Head of caudate nucleus (tissue), 42 donors: Measurements from ENCODE around the gene URI1.

Source experiments
- DNase-seq, 42 donors: peaks; one replicate each; pipeline versions ENCODE4 v3.0.0 to v3.0.0-alpha.2; 2020 to 2021; ENCODE audit warnings: mixed read lengths in 7 of 42
- intact Hi-C: fragments of 100-400 bp; cut with DNase I; formaldehyde crosslinking; loops from one replicate; pipeline ENCODE4 v1.15.0; 2022

Gene URI1

DNA sequence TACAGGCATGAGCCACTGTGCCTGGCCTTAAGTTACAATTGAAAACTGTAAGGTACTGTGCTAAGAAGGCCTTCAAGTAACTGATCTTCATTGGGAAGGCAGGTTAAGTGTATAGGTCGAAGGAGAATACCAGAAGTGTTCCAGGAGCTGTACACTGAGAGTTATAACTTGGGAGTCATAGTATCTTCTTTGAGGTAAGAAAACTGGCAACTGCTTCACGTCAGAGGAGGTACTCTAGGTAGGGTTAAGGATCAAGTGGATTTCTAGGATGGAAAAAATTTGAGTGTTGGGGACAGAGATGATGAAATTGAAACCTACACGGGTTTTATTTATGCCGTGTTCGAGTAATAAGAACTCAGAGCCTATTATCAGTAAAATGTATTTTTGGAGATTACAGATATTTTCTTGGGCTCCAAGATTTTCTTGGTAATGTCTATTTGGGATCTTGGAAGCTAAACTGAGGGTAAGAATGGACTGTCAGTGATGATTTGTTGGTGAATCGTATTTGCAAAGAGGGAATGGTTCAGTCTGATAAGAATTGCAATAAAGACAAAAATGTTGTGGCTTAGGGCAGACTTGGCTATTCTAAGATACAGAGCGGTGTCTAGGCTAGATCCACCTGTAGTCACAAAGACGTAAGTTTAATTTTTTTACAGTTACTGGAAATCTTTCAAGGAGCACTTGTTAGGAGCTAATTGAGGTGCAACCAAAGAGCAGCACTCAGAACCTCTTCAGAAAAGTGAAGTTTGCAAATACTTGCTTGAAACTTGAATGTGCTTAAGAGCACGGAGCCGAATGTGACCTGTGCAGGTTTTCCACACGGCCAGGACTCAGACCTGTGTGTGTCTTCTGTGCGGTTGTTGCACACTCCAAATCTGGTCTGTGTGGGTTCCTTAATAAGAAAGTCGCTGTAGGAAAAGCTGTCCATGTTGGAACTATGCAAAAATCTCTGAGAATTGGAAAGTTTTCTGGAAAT, 102.5 kb downstream of the URI1 start:
- no peak for DNase-seq
- intact Hi-C loops, result loop anchor here (5.0 kb wide), 1 partner anchor 183 kb away; no protein-coding TSS in a partner anchor

DNA sequence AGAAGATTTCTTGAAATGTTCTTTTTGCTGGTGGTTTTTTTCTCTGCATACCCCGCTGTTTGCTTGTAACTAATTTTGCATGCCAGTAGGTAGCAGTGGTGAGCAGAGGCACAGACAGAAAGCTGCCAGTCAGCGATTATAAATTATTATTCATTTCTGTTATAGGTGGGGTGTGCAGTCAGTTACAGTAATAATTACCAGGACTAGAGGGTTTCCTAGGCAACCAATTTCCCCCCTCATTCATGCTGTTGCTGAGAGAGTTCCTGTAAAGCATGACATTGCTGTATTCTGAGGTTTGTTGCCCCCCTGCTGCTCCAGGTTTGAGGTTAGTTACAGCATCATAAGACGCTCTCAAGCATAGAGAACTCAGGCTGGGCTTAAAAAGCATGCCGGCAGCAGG, 104.5 kb downstream of the URI1 start:
- peak in 13 of 42 donors; percentile 33 to 78 (median 56) for DNase-seq
- intact Hi-C loops, result loop anchor here (5.0 kb wide), 1 partner anchor 181 kb away; no protein-coding TSS in a partner anchor

DNA sequence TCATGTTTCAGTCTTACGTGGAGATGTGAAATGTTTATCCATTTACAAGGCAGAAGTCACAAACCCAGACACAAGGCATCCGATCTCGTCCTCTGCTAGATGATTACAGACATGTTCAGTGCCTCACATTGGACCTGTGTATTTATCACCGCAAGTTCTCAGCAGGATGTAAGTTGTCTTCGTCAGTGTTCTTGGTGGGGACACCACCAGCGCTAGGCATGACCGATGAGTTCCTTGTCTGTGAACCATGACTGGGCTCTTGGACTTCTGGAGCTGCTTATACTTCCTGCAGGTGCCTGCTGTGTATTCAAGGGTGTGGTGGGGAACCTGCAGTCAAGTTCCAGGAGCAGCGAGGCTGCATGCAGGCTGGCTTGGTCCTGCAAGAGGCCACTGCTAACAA, 105.4 kb downstream of the URI1 start:
- peak in 2 of 42 donors; percentile 33 to 44 for DNase-seq
- intact Hi-C loops, result loop anchor here (5.0 kb wide), 1 partner anchor 180 kb away; no protein-coding TSS in a partner anchor

DNA sequence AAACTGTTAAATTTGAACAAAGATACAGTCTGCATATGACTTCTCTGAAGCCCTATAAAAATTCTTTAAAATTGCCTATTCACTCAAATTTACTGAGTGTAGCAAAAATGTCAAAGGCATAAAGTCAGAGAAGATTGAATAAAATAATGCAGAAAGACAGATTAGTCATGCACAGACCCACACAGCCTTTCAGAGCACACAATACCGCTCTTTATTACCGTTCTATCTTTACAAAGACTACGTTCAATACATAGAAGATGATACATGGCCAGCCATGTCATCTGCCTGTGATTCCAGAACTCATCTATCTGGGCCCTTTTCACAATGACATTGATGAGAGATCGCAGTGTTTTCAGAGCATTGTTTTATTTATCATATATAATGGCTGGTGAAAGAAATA, 107.2 kb downstream of the URI1 start:
- intact Hi-C loops, result loop anchor here (5.0 kb wide), 1 partner anchor 178 kb away; no protein-coding TSS in a partner anchor
- DNase-seq, result peak in 10 of 42 donors; percentile 40 to 81 (median 55)

DNA sequence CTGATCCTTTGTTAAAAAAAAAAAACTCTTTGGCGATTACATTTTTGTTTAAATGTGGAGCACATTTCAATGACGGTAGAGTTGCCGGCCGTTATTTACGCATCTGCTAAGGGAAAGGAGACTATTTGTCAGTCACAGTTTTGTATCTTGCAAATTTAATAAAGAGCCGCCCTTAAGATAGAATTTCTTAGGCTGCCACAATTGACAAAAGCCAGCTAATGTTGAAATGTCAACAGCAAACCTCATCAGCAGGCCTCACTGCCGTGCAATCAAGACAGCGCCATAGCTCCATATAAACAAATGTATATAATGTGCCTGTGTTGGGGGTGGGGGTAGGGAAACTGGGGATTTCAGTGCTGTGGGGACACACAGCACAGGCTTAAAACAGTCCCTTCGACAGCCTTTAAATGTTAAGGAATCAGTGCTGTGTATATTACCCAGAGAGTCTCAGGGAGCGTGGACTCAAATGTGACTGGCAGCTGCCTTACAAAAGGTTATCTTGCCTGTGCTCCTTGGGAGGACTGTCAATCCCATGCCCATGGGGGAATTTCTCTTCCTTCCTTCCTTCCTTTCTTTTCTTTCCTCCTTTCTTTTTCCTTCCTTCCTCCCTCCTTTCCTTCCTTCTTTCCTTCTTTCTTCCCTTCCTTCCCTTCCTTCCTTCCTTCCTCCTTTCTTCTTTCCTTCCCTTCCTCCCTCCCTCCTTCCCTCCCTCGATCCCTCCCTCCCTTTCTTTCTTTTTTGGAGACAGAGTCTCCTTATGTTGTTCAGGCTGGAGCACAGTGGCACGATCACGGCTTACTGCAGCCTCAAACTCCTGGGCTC, 108.0 kb downstream of the URI1 start:
- DNase-seq, result peak in 1 of 42 donors; percentile 44
- intact Hi-C loops, result loop anchor here (5.0 kb wide), 1 partner anchor 177 kb away; no protein-coding TSS in a partner anchor

DNA sequence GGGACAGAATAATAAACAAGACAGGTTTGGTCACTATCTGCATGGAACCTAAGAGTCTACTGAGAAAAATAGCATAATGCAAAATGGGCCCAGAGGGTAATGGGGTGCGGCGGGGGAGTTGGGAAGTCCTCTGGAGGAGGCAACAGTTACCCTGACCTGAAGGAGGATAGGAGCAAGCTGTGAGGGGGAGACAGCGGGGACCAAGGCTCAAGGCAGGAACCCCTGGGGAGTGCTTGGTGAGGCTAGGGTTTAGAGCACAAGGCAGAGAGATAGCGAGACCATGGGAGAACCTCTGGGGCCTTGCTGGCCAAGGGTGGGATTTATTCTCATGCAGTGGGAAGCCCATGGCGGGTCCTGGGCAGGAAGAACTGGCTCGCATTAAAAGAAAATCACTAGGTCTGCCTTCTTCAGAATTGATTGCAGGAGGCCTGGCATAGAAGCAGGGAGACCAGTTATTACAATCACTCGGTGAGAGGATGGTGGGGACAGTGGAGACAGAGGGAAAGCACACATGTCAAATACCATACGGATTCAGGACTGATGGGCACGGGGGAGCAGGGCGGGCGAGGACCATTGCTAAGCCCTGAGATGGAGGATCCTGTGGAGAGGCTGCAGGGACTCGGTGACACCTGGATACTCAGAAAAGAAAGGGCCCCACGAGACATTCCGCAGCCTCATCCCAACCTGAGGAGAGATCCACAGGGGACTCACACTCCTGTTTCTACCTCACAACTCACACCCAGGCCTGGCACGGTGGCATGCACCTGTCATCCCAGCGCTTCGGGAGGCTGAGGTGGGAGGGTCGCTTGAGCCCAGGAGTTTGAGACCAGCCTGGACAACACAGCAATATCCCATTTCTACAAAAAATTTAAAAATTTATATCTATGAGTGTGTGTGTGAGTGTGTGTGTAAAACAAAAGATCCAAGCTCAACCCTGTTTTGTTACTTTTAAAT, 110.4 kb downstream of the URI1 start:
- intact Hi-C loops, result no loop called here
- peak in 2 of 42 donors; percentile 33 to 40 for DNase-seq

DNA sequence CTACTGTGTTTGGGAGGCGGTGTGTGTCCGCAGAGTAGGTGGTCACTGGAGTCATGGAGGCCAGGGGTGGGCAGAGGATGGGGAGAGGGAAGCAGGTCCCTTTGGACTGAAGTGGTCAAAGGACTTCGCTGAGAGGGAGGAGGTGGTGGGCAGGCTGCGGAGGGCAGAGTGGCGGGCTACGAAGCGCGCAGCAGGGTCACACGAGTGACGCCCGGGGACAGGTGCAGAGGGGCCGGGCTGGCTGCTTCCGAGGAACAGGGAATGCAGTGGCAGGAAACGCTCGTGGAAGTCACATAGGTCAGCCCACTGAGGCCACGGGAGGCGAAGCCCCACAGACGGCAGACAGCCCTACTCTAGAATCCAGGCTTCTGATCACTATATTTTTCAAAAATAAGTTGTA, 111.5 kb downstream of the URI1 start:
- intact Hi-C loops, result no loop called here

DNA sequence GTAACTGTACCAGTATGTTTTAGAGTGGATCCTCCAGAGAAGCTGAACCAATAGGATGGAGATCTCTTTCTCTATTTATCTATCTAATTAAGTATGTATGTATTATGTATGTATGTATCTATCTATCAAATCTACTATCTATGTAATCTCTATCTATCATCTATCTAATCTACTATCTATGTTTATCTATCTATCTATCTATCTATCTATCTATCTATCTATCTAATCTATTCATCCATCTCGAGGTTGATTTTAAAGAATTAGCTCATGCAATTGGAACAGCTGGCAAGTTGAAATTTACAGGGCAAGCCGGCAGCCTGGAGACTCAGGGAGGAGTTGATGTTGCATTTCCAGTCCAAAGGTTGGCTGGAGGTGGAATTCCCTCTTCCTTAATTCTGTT, 112.2 kb downstream of the URI1 start:
- intact Hi-C loops, result no loop called here
- DNase-seq, result no peak

More for the DNA sequence above, 111.5 kb downstream of the URI1 start:
- peak in 1 of 42 donors; percentile 26 for DNase-seq

DNA sequence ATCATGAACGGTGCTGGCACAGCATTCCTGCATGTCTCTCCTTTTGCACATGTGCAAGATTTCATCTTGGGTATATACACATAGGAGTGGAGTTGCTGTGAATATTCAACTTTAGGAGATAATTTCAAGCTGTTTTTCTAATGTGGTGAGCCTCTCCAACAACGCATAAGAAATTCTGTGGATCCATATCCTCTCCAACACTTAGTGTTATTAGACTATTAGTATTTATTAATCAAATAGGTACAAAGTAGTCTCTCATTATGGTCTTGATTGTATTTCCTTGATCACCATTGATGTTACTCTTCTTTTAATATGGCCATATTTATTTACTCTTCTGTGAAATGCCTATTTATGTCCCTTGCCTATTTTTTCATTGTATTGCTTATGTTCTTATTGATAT, 114.5 kb downstream of the URI1 start:
- DNase-seq, result no peak
- intact Hi-C loops, result no loop called here

DNA sequence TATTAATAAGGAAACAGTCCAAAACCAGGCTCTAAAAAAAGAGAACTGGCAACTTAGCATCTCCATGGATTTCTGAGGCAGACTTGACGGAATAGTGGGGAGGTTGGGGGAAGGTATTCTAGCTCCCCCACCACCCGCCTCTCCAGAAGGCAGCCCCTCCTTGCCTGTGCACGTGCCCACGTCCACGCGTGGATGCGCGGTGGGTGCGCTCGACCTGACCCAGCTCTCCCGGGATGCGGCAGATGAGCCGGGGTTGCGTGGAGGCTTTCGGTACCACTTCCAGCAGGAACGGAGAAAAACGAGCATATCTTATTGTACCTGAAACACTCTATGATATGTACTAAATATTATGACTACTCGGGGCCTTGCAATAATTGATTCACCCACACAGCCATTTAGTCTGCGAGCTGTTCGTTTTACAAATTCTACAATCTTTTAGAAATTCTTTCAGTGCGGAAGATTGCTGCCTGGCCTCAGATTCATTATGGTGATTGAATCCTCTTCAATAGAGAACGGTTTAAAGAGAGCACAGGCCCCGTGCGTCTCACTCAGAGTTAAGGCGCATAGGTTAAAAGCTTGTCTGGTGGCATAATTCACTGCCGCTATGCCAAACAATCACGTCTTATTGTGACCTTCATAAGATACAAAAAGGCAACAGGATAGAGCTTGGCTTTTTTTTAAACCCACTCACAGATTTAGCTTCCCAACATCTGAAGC, 117.9 kb downstream of the URI1 start:
- peak in 5 of 42 donors; percentile 17 to 47 (median 33) for DNase-seq
- intact Hi-C loops, result loop anchor here (10.0 kb wide), 1 partner anchor 595 kb away; no protein-coding TSS in a partner anchor

DNA sequence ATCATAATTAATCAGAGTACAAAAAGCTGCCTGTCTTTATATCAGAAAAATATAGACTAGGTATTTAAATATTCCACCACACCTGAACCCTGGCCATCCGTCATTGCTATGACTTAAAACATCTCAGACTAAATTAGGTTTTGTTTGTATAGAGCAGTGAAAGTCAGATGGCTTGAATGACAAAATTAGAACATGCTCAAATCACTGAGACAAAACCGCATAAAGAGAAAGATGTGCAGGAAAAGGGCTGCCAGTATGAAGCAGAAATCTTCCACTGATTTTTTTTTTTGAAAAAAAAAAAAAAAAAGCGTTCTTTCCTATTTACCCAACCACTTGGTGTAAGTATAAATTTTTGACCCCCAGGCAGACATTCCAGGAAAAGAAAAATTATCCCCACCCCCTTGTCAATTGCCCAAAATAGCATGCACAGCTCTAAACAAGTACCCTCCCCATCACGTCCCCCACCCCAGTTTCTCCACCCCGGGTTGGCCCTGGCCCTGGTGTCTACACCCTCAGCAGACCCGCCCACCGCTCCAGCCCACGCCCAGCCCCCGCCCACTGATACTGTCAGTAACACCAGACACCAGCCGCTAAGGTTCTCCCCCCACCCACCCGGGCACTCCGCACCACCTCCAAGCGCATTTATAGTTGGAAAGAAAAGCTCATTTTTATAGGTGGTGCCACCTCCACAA, 118.6 kb downstream of the URI1 start:
- peak in 3 of 42 donors; percentile 40 to 61 (median 55) for DNase-seq
- intact Hi-C loops, result loop anchor here (10.0 kb wide), 1 partner anchor 594 kb away; no protein-coding TSS in a partner anchor

DNA sequence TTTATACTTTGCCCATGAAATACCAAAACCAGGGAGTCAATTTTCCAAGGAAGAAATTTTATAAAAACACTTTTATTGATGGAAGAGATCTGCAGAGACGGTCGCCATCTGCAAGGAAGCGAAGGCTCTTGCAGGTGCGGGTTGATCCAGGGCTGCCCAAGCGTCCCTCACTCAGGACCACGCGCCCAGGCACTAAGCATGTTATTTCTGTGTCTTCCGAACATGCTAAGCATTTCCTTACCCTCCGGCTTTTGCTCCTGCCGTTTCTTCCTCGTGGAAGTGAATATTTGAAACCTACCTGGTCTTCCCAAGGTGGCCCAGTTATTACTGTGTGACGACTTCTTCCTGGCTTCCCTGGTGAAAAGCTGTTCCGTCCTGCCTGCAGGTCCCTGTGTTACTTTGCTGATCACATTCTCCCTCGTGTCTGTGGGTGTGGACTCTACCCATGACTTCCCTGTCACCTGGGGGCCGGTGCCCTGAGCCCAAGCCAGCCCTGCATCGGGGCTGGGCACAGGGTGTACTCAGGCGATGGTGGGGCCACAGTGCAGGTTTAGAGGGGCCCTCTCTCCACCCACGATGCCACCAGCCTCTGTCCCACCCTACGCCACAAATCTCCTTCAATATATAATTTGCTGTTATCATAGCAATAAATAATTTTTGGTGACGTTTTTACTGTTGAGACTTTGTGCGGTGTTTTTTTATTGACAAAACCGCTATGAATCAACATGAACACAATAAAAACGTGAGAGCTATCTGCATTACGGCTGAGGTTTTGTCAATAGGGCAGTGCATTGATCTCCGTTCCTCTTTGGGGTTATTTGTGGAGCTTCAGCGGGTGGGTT, 119.4 kb downstream of the URI1 start:
- intact Hi-C loops, result loop anchor here (10.0 kb wide), 1 partner anchor 593 kb away; no protein-coding TSS in a partner anchor
- DNase-seq, result peak in 2 of 42 donors; percentile 7 to 37

DNA sequence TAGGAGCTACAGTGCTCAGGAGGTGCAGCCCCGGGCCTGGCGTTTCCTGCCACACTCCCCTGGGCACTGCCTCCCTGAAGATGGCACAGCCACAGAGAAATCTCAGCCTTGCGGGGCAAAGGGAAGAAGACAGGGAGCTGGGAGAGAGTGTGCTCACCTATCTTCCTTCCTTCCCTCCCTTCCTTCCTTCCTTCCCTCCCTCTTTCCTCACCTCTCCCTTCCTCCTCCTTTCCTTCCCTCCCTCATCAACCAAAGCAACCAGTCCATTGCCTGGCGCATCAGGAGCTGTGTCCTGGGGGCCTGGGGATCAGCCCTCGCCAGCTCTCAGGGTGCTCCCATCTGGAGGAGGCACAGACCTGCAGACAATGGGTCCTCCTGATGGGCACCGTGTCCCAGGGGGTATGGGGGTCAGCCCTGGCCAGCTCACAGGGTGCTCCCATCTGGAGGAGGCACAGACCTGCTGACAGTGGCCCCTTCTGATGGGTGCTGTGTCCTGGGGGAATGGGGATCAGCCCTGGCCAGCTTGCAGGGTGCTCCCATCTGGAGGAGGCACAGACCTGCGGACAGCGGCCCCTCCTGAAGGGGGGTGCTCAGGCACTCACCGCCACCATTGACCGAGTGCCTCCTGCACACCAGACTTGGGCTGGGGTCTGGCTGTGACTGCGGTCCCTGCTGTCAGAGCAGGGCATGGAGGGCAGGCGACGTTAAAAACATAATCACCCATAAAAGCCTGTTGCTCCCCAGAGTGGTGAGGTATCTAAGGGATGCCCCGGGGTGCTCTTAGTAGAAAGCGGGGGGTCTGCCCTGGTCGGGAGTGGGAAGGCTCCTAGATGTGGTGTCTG, 120.2 kb downstream of the URI1 start:
- peak in 3 of 42 donors; percentile 1 to 39 (median 15) for DNase-seq
- intact Hi-C loops, result loop anchor here (10.0 kb wide), 1 partner anchor 593 kb away; no protein-coding TSS in a partner anchor

DNA sequence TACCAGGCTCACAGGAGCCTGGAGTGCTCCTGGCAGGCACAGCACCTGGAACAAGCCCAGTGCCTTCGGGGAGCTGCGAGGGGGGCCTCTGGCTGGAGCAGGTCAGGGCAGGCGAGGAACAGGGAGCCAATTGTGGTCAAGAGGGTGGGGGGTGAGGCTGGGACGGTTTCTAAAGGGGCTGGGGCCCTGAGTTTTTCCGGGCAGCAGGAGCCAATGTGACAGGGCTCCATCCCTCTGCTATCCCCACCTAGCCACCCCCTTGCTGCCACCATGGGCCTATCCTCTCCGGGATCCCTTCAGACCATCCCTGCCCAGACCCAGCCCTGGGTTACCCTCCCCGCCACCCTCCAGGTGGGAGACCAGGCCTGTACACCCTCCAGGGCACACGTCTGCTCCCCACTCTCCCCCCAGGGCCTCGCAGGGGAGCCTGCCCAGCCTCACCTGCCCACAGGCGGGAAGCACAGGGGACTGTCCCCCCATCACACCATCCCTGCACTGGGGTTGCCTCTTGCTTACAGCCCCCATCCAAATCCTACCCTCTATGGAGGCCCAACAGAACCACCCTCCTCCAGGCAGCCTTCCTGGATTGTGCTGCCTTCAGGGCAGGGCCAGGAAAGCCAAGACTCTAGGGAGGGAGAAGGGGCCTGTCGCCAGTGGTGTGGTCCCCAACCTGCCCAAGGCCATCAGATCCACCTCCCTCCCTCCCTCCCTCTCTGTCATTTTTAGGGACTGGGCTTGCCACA, 121.0 kb downstream of the URI1 start:
- intact Hi-C loops, result loop anchor here (10.0 kb wide), 1 partner anchor 592 kb away; no protein-coding TSS in a partner anchor
- DNase-seq, result peak in 5 of 42 donors; percentile 5 to 39 (median 11)
